SIG-M5 (cell line): Measurements from ENCODE around the gene RBM19.
"Not testable (repeated sequence)": the region's sequence is repeated elsewhere in the genome, so short reads cannot be mapped to it uniquely, and the experiment has no call there.

Source experiments
- DNase-seq: peaks from one replicate; lab custom pipeline; 2025; lab: John Stamatoyannopoulos, UW

Gene RBM19

DNA sequence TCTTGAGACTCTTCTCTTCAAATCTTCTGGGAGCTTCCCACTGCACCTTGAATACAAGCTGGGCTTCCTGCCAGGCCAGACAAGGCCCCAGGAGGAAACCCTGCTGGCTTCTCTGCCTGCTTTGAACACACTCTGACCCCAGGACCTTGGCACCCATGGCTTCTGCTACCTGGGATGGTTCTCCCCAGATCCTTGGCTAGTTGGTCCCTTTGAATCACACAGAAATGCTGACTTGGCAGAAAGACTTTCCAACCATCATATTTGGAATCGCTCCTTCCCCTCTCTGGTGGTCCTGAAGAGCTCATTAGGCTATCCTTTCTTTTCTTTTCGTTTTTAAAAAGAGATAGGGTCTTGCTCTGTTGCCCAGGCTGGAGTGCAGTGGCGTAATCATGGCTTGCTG, 132.7 kb downstream of the RBM19 start:
- no peak for DNase-seq

DNA sequence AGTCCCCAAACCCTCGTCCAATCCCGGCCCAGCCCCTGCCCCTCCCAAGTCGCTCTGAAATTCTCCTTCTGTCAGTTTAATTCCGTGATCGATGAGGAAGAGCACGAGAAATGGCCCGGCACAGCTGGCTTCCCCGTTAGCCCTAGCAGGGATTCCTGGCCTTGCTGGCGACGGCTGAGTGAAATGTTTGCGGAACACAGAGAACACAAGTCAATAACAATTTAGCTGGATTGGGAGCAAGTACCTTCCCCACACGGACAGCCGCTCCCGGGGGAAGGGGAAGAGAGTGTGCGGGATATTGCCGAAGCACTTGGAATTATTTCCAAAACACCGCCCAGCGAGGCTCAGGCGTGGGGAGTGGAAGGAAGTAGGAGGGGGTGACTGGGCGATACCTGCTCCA, 134.6 kb downstream of the RBM19 start:
- DNase-seq: no peak

DNA sequence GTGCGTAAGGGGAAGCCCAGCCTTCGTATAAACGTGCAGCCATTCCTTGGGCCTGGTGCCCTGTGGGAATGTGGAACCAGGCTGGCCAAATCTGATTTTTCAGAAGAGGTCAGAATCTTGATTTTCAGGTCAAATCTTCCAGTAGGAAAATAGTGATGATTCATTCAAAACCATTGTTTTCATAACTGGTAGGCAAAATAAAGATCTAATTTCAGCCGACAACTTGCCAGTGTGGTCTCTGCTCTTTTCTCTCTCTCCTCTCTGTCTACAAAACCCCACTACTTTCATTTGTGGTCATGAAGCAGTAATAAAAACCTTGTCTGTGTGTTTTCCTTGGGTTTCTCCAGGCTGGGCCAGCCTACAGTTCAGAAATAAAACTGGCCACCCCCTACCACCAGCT, 135.1 kb downstream of the RBM19 start:
- no peak for DNase-seq

DNA sequence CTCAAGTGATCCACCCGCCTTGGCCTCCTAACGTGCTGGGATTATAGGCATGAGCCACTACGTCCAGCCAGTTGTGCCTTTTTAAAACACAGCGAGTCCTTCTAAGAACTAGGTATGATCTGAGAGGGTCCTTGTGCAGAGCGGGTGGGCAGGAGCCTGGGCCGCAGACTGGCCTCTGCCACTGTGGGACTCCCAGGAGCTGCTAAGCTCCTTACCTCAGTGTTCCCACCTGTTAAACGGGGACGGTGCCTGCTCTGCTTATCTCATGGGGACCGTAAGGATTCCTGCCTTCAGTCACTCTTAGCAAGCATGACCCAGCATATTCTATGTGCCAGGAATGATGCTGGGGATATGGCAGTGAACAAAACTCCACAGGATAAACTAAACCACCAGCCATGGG, 136.9 kb downstream of the RBM19 start:
- DNase-seq: no peak

DNA sequence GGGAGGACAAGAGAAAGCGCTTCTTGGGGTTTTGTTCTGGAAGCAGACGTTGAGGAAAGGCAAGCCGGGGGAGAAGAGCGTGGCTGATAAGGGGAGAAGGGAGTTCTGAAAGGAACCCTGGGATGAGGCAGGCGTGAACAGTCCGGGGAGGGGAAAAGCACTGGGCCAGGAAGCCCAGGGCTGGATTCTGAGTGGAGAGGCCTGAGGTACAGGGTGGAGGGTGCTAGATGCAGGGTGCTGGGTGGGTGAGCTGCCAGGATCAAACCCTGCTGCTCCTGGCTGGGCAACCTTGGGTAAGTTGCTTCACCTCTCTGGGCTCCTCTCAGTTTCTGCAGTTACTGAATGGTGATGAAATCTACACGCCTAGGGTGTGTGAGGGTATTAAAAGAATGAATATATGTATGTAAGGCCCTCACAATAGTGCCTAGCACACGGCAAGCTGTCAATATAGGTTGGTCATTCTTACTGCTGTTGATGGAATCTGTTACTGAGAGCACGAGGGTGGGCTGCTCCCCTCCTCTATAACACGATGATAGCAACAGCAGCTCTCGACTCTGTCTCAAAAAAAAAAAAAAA, 138.5 kb downstream of the RBM19 start:
- DNase-seq: no peak

DNA sequence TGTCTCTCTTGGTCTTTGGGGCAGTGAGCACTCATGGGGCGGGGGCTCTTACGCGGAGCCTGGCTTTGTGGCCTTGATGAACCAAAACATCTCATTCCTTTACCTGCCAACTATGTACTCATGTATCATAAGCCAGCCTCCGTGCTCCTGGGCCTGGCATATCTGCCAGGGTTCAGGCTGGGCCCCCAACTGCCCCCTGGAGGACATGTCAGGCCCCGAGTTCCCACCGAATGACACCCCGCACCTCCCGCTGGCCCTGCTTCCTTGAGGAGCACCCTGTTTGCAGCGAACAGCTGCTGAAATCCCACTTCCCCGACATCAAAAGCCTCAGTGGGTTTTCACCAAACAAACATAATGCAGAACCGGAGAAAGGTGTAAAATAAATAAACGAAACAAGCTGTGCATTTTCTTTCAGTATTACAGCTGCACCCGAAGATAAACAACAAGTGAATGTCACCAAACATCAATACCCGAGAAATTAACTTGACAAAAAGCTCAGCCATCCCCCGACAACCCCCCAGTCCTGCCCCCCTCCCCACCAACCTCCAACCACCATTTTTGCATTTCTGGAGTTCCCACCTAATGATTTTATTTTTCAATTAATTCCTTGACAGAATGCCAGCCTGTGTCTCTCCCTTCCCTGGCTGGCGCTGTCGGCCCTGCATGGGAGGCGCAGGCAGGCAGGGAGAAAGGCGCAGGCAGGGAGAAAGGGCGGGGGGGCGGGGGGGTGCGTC, 139.2 kb downstream of the RBM19 start:
- DNase-seq: no peak

DNA sequence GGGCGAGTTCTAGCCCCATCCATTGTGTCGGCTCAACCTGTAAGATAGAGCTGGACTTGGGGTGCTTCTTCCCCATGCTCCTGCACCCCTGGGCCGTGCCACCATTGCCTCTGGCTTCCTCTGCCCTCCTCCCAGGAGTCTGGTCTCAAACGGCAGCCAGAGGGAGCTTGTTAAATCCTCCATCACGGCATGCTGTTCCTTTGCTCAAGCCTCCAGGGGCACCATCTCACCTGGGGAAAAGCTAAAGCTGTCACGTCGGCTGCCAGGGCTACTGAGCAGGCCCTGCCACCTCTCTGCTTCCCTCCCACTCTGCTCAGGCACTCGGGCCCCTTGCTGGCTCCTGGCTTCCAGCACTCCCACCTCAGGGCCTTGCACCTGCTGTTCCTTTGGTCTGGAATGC, 140.4 kb downstream of the RBM19 start:
- no peak for DNase-seq

DNA sequence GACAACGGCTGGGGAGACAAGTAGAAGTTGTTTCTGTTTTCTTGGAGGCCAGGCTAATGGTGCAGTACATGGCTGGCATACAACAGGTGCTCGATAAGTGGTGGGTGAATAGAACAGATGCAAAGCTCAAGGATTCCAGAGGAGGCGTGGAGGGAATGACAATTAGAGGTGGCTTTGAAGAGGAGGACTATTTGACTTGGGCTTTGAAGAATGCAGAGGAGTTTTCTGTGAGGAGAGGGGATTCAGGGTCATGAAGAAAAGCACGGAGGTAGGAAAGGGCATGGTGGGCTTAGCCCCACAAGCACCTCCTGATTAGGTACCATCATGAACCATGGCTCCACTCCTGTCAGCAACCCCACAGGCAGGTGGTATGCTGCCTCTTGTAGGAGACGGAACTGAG, 142.3 kb downstream of the RBM19 start:
- no peak for DNase-seq

DNA sequence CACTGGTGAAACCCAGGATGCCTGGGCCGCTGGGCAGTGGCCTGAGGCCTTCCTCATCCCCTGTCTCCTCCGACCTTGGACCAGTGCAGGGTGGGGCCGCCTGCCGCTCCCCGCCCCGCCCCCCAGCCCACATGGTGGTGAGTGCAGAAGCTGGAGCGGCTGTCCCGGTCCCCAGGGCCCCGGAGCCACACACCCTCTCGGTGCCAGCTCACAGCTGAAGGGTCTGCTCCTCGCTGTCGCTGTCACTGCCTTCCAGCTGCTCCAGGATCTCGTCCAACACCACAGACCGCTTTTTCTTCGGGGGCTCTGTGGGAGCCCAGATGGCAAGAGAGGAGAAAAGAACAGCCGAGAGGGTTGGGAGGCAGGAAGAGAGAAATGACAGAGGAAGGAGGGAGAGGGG, 143.1 kb downstream of the RBM19 start:
- DNase-seq: no peak

DNA sequence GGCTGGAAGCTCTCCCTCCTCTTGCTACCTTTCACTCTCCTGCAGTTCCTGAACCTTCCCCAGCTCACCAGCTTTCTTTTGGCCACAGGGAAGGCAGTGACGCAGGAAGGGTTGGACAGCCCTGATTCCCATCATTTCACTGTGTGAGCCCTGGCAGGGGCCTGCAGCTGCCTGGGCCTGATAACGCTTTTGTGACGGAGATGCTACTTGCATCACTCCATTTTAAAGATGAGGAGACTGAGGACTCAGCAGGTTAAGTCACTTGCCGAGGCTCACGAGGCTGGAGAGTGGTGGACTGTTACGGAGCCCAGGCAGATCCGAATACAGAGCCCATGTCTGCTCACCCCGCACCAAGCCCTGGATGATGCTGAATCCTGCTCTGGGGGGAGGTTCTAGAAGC, 145.3 kb downstream of the RBM19 start:
- DNase-seq: no peak

DNA sequence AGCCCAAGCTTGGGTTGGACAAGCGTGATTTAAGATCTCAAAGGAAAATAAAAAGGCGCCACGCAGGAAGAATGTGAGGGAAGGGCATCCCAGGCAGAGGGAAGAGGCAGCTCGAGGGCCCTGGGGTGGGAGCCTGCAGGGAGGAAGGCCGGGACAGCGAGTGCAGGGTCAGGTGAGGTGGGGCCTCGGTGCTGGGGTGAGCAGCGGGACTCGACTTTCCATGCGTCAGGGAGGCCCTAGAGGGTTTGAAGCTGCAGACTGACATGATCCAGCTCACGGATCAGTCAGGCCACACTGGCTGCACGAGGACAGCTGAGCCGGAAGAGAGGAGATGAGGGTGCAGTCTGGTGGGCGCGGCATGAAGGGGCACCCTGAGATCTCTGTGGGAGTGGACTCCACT, 145.8 kb downstream of the RBM19 start:
- DNase-seq: no peak

DNA sequence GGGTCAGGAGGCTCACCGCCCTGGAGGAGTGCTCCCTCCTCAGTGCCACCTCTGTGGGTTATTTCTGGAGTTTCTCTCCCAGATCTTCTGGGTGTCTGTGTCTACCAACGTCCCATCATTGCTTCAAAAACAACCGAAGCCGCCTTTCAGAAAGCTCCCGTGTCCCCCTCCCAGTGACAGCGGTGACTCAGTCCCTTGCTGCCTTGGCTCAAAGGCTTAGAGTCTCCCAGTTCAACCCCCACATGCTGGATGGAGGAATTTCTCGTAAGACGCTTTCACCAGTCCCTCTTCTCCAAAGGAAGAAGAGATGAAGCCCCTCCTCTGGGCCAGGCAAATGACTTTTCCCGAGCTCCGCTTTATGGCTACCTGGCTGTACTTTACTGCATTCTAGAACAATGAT, 146.6 kb downstream of the RBM19 start:
- no peak for DNase-seq

DNA sequence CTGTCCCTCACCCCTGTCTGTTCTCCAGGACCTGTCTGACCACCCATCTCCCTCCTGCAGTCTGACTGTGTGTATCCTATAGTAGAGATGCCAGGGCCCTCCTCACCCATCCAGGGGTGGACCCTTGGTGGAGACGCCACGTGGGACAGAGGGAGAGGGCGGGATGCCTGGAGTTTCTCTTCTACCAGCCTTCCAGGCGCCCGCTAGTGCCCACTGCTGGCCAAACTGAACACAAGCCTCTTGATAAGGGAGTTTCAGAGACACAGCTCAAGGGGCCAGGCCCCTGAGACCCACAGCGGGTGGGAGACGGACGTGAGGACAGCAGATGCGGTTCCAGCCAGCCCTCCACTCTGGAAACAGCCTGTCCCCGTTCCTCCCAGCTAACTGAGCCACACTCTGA, 147.3 kb downstream of the RBM19 start:
- DNase-seq: no peak

DNA sequence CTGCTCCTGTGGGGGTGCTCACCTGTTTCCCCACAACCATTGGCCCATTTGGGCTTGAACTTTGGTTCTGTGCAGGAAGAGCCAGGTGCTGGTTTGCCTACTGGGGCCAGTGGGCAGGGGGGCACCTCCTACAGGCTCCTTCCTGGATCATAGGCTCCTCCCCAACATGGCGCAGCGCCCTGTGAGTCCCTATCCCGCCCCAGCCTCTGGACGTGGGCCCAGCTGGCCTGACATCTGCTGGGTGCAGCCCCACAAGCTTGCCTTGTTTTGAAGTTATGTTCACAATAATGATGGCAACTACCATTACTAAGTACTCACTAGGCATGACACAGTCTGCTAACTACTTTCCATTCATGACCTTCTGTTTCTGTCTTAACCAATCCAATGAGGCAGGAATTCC, 147.8 kb downstream of the RBM19 start:
- no peak for DNase-seq

DNA sequence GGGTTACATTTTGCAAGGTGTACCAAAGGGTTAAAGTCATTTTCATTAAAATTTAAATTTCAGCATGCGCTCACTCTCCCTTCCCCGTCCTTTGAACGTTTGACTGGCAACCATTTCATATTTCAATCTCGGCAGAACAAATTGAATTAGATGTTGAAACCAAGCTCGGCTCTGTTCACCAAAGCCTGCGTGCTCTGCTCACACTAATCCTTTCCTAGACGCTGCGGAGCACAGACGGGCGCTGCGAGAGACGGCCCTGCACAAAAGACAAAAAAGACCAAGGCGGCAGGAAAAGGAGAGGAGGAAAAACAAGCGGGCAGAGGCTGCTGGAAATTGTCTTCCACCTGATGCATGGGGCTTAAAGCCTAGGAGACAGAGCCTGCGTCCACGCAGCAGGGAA, 149.3 kb downstream of the RBM19 start:
- no peak for DNase-seq

DNA sequence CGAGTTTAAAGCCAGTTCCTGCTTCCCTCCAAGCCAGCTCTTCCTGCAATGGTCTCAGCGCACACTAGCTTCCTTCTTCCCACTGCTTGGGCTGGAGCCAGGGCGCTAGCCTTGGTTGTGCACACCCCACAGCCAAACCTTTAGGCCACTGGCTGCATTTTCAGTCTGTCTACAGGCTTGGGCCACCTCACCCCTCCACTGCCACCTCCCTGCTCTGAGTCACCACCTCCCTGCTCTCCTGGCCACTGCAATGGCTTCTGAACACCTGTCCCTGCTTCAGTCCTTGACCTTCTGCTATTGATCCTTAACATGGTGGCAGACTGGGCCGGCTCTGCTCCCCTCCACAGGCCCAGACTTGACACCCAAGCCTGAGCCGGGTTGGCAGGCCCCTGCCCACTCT, 151.1 kb downstream of the RBM19 start:
- no peak for DNase-seq

DNA sequence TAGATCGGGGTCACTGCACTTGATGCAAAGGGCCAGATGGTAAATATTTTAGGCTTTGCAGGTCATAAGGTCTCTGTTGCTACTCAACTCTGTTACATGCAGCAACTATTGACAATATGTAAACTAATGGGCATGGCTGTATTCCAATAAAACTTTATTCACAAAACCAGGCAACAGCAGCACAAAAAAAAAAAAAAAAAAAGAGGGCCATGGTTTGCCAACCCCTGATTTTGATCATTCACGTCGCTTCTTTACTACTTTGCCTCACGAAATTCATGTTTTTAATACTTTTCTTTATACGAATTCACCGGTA, 152.9 kb downstream of the RBM19 start:
- no peak for DNase-seq

DNA sequence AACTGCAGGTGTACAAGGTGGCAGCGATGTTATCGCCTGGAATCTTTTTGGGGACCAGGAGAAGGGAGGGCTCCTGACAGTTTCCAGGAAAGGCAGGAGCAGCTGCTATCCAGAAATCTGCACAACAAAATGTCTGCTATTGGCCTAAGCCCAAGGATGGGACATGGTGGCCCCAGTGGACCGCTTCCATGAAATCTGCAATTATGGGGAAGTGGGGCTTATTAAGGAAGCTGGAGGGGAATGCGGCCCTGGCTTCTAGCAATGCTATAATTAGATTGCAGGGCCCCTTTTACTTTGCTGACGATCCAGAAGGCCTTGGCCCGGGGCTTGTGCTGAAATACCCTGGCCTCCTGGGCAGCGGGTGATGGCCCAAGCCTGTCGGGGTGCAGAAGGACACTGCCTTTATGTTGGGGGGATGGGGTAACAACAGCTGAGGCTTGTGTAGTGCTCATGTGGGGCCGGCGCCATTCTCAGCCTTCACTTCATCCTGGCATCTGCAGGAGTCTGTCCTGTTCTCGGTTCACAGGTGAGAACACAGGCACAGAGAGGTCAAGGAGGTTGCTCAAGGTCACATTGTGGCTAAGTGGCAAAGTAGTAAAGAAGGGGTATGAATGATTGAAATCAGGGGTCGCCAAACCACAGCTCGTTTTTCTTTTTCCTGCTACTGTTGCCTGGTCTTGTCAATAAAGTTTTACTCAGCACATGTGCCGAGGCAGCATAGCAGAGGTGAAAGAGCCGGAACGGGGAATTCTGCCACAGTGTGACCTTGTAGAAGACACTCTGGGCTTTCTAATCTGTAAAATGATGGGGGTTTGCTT, 153.5 kb downstream of the RBM19 start:
- no peak for DNase-seq

DNA sequence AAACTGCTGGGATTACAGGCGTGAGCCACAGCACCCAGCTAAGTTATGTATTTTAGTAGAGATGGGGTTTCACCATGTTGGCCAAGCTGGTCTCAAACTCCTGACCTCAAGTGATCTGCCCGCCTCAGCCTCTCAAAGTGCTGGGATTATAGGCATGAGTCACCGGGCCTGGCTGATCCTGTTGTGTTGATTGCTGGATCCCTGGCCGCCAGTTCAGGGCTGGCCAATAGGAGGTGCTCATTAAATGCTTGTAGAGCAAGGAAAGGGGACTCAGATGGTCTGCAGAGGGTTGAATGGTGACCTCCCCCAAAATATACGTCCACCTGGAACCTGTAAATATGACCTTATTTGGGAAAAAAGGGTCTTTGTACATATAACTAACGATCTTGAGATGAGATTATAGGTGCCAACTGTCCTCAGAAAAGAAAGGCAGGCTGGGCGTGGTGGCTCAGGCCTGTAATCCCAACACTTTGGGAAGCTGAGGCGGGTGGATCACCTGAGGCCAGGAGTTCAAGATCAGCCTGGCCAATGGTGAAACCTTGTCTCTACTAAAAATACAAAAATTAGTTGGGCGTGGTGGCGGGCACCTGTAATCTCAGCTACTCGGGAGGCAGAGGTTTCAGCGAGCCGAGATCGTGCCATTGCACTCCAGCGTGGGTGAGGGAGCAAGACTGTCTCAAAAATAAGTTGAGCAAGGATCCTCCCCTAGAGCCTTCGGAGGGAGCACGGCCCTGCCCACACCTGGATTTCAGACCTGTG, 156.5 kb downstream of the RBM19 start:
- DNase-seq: not testable (repeated sequence)

DNA sequence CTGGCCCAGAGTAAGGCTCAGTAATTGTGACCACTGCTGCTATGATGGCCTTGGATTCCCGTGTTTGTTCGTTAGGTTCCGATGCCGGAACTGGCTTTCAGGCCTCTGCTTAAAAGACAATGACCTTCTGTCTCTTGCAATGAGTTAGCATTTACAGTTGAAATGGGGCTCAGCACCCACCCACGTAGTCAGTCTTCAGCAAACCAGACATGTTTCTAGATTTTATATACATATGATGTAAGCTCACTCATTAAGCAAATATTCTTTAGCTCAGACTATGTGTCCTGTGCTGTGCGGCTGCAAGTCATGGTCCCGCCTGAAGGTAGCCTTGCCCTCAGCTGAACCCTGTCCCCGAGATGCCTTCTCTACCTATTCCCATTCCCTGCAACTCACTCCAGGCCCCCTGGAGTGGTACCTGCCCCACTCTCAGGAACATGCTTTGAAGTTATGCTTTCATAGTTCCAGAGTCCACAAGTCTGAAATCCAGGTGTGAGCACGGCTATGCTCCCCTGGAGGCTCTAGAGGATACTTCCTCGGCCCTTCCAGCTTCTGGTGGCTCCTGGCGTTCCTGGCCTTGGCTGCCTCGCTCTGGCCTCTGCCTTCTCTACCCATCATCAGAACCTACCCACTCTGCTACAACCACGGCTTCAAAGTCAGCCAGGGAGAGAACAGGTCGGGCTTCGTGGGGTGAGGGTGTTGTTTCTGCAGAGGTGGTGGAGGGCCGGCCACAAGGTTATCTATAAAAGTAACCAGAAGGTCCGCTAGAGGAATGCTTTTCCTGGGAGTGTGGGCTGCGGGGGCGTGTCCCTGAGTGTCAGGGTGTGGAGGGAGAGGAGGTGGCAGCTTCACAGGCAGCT, 157.8 kb downstream of the RBM19 start:
- no peak for DNase-seq

DNA sequence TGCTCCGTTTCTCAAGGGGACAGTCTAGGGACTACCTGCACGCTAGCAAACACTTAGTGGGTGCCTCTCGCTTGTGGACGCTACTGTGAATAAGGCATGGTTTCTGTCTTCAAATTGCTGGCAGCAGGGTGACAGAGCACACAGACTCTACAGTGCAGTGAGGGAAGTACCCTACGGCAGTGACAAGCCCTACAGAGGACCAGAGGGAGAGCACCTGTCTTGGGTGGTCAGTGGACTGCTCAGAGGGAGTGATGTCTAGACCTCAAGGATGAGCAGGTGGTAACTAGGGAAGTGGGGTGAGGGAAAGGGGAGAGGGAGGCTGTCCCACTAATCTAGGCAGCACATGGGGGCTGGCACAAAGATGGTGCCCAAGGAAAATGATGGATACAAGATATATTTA, 160.5 kb downstream of the RBM19 start:
- no peak for DNase-seq
